GM19193 (cell line): ENCODE data around the gene GRHL3.

Source experiments
- POLR2A ChIP-seq: IDR thresholded peaks from 4 replicates; pipeline ENCODE4 v1.6.1; 2011; ENCODE audit not compliant: insufficient read depth, insufficient read length; ENCODE audit errors: extremely low read depth

The GRHL3 gene

DNA sequence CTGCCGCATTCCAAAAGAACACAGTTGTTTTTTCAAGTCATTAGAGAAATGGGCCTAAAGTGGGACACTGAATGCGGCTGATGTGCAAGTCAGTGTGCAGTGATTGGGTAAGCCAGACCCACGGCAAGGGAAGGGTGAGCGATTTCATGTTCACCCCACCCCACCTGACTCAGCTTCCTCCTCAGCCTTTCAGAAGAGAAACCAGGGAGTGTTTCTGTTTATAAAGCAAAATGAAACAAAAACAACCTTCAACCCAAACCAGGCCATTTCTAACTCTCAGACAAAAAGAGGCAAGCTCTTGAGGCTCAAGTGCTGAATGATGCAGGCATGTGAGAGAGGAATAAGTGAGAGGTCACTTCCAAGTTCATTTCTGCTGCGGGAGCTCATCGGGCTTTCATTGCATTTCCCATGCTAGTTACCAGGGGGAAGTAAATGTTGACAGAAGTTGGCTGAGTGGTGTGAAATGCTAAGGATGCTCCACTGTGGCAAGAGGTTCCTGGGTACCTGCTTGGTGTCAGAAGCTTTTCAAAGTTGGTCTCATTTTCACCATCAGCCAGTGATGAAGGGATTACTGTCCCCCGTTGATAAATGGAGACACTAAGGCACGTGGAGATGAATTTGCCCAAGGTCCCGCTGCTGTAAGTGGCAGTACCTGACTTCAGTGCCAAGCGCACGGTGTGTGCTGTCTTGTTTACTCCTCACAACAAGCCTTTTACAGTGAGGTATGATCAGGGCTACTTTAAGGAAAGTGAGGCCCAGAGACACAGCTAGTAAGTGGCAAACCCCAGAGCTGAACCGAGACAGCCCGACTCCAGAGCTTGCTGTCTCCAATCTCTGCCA, 65.3 kb downstream of the GRHL3 start:
- TF ChIP-seq POLR2A: no peak

DNA sequence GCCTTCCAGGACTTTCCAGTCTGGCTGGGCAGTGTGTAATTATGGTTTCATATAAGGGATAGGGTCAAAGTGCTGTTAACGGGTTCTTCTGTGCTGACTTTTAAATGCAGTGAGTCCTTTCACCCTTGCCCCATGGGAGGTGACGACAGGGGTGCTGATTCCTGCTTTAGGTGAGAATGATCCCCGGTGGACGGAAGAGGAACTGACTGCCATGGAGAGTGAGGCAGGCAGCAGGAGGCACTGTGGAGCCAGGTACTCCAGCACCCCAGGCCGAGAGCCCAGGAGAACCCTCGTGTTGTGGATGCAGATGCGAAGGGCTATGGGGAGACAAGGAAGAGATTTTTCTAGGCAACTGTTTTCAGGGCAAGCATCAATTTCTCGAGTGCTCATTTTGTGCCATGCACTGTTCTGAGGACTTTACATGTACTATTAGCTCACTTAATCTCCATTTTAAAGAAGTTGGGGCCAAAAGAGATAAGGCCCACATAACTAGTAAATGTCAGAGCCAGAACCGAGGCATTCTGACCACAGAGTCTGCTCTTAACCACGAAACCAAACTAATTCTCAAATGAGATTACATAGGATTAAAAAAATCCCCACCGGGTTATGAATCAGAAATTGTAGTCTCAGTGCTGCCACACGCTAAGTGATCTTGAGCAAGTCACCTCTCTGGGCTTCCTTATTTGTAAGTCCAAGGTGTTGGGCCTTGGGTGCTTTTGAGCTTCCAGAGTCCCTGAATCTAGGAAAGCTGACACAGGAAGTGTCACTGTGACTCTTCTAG, 66.2 kb downstream of the GRHL3 start:
- no peak for TF ChIP-seq POLR2A

DNA sequence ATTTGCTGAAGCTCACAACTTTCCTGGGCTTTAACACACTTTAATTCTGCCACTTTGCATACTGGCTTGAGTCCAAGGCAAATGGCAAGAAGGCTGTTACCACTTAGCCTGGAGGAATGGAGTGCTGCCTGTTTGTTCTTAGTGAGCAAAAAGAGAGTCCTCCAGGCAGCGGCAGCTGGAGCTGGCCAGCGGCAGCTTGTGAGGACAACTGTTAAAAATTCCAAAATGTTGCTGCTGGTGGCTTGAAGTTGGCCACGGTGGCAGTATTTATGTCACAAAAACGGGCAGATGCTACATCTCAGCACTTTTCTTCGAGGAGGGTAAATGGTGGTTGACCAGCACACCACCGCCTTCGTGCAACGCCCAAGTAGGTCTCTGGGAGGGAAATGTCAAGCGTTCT, 67.1 kb downstream of the GRHL3 start:
- no peak for TF ChIP-seq POLR2A

DNA sequence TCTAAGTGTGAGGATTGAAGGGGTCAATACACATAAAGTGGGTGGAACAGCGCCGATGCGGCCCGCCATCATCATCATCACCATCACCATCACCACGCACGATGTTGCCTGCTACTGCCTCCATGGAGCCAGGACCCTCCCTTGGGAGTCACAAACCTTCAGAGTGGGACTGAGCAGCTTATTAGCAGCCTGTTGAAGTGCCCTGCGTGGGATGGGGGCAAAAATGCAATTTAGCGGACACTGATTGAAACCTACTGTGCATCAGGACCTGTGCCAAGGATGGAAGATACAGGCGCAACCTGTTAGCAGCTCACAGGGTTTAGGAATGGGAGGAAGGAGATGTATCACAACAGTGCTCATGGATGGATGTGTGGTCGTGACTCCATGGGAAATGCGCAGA, 67.8 kb downstream of the GRHL3 start:
- no peak for TF ChIP-seq POLR2A

DNA sequence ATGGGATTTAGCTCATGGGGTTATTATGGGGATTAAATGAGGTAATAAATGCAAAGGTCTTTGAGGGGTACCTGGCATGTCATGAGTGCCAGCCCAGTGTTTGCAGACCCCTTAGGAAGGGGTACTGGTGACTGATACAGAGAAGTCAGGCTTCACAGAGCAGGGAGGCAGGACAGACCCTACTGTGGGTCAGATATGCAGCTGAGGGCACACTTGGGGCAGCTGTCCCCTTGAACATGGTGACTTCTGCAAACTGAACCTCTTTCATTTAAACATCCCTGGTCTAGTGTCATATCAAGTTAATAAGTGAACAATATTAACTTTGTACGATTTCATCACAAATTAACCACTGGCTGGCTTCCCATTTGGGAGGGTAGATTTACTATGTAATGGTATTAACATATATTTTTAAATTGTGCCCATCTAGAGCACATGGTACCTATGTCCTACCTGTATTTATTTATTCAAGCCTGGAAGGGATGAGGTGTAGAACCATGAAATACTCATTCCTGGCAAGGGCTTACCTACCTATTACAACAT, 68.5 kb downstream of the GRHL3 start:
- TF ChIP-seq POLR2A: no peak

DNA sequence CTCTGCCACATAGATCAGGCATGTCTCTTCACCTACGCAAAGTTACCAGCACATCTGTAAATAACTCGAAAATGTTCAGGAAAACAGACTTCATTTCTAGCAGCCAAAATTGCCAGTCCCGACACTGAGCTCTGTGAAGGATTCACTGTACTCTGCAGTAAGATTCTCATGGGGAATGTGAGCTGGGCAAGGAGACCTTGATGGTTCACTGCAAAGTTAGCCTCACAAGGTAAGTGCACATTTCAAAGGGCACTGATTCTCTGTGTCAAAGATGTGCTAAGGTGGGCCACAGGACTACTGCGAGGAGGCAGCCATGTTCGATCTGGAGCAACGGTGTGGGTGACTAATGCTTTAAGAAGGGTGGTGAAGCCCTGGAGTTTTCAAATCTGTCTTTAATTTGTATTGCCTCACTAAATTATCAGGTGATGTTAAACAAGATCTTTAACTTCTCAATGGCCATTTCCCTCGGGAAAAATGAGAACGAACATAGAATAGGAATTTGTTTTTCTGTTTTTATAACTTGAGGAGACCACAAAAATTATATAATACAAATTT, 69.3 kb downstream of the GRHL3 start:
- TF ChIP-seq POLR2A: no peak

DNA sequence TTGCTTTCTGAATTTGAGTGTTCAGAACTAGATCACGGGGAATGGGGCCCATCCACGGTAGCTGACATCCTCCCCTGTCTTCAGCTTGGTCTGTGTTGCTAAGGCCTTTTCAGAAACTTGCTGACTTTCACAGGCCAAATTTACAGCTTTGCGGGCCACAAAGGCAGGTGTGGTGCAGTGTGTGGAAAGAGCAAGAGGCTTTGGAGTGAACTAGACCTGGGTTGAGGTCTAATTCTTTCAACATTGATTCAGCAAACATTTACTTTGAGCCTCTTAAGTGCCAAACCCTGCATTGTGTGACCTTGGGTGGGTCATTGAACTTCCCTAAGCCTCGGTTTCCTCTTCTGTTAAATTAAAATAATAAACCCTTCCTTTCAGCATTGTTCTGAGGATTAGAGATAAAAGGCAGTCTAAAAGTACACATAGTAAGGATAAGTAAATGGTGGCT, 70.1 kb downstream of the GRHL3 start:
- TF ChIP-seq POLR2A: no peak

DNA sequence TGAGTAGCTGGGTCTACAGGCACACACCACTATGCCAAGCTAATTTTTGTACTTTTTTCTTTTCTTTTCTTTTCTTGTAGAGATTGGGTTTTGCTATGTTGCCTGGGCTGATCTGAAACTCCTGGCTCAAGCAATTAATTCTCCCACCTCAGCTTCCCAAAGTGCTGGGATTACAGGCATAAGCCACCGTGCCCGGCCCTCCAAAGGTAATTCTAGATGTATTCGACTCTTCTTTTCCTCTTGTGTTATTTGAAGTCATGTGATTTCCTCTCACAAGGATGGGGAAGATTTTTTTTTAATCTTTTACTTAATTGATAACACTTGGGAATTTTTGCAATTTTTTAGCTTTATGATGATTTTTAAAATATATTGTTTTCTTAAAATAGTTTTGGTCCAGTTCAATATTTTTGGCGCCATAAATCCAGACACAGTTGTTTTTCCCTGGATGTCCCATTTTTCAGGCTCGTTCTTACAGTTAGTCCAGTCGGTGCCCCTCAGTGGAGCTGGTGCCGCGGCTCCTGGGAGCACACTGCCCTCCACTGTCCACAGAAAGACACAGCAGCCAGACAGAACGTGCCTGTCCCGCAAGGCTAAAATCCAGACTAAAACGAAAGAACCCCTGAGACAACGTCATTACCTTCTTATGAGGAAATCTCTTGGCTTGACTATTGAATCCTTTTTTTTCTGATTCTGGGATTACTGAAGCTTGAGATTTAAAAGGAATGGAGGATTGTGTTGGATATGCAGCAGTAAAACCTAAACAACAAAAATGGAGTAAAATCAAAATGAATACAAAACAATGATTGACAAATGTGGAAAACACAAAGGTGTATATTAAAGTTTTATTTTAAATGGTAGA, 72.0 kb downstream of the GRHL3 start:
- TF ChIP-seq POLR2A: no peak

DNA sequence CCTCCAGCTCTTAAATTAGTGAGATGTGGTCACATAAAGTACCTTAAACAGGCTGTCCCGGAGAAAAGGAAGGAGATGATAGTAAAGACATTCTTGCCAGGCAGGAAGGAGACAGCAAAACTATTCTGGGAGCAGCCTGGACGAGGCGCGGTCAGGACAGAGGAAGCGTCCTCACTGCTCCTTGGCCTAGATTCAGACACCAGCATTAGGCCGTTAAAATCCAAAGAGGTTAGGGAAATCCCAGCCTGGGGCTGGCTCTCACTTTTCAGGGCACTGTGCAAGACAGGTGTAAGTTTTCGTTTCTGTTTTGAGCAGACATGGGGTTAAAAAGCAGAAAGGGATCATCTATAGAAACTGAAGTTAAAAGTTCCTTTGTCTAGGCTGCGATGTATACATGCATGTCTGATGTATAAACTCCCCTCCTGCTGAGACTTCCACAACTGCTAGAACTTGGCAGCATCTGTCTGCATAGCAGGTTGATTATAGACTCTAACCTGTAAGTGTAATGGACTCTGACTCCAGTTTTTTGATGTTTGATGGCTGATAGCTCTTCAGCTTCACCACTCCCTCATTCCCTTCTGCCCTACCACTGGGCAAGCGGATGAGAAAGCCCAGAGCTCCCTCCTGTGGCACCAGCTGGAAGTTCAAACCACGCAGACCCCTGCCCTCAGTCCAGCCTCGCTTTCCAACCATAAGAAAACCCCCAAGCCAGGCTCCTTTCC, 72.9 kb downstream of the GRHL3 start:
- no peak for TF ChIP-seq POLR2A

DNA sequence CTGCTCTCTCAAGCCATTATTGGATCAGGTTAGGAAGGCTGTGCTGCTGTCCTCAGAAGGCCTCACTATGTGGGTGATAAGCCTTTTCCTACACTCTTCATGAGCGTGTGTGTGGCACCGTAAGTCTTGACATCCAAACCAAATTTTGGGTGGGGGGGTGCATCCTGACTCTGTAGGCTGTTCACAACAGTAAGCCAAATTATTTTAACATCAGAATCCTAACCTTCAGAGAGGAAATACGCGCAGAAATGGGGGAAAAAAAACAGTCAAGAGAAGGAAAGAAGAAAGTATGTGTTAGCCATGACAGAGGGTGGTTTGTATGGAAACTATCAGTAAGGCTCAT, 73.4 kb downstream of the GRHL3 start:
- TF ChIP-seq POLR2A: no peak

DNA sequence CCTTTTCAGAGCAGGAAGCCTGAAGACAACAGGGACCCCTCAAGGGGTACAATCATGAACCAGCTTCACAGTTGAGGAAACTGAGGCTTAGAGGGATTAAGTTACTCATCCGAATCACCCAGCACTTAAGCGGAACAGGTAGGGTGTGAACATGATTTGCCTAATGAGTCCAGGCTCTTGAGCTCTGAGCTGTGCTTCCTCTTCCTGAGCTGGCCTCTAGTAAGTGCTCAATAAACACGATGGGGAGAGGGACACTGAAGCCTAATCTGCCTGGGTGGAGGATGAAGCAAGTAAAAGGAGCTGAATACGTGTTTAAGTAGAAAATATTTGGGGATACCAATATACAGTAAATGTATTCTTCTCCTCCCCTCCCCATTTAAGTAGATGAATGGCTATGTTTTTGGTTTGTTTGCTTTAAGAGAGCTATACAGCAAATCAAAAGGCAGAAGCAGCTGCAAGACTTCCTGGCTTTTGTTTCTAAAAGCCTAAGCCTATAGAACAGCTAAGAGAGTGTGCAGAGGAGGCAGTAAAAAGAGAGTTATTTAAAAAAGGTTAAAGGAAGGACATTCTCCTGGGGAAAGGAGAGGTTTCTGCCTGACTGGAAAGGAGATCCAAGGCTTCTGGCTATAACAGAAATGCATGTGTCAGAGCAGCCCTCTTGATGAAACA, 74.0 kb downstream of the GRHL3 start:
- no peak for TF ChIP-seq POLR2A

DNA sequence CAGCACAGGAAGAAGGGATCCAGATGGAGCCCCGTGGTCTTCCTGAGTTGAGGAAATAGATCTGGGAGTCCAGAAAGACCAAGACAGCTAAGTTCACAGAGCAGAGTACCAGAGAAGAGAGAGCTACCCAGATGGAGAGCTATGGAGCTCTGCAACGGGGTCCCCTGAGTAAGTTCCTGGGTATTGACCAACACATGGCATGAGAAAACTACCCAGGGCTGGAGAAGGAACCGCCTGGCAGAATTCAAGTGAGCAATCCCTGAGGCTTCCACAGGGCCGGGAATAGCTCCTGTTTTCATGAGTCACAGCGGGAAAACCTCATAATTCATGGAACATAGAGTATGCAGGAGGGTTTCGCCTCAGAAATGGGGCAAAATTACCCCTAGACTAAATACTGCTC, 74.7 kb downstream of the GRHL3 start:
- no peak for TF ChIP-seq POLR2A

DNA sequence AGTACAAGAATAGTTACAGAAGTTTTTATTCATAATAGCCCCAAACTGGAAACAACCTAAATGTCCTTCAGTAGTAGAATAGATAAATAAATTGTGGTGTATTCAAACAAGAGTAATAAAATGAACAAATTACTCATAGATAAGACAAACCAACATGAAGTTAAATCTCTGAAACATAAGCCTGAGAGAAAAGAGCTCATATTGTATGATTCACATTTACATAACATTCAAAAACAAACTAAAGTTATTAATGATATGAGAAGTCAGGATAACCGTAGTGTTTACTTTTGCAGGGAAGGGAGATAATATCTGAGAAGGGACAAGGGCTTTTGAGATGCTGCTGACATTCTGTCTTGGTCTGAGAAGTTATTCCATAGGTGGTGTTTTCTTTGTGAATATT, 80.9 kb downstream of the GRHL3 start:
- TF ChIP-seq POLR2A: no peak

DNA sequence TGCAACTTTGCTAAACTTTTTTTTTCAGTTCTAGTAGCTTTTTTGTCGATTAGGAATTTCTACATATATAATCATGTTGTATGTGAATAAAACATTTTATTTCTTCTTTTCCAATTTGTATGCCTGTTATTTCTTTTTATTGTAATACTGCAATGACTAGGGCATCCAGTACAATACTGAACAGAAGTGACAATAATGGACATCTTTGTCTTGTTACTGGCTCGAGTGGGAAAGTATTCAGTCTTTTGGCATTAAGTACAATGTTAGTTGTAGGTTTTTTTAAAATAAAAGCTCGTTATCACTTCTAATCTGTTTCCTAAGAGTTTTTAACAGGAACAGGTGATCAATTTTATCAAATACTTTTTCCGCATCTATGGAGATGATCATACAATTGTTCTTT, 84.6 kb downstream of the GRHL3 start:
- TF ChIP-seq POLR2A: no peak
